PC-3 (cell line): ENCODE data around the gene GNL2.

Source experiments
- CTCF ChIP-seq: fragments of 300-600 bp; sonication (generic); conservative IDR thresholded peaks from 2 replicates; pipeline ENCODE4 v1.5.1; 2017; ENCODE audit warnings: antibody characterized with exemption, low read depth, mild to moderate bottlenecking, low read length
- EZH2 ChIP-seq: fragments of 300-600 bp; sonication (generic); IDR thresholded peaks from one replicate; pipeline ENCODE4 v1.6.1; 2017; ENCODE audit warnings: antibody characterized with exemption, mild to moderate bottlenecking, low read length; ENCODE audit not compliant: unreplicated experiment
- EZH2phosphoT487 ChIP-seq: fragments of 300-600 bp; sonication (generic); IDR thresholded peaks from 2 replicates; pipeline ENCODE4 v1.6.1; 2018; ENCODE audit warnings: mild to moderate bottlenecking, antibody characterized with exemption, low read length, borderline replicate concordance

- TF ChIP-seq CTCF: no peak
- no peak for TF ChIP-seq EZH2
- no peak for TF ChIP-seq EZH2phosphoT487
Observed at GRCh38 chr1:37595440-37596181, at the start of gene GNL2.
